ENCODE data around the gene MRPL44.

DNA sequence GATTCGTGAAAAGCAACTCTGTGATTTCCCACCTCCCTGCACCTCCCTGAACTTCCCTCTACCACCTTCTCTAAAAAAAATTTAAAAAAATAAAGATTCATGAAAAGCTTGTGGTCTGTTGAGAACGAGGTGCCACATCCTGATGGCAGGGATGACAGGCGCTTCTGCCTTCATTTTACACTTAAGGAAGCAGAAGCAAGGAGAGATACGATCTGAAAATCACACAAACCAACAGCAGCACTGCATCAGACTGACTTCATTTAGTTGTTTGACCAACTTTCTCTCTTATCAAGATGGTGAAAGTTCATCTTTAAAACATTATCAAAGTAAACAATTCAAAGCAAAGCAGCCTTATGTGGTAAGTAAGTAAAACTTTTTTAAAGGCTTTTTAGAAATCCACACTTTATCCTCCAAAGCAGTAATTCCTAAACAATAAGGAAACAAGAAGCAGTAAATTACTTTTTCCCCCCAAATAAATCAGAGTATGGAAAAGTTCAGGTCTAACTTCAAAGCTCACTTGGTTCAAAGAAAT lies 27.6 kb upstream of the MRPL44 start:
- TF ChIP-seq, protein P1, sequence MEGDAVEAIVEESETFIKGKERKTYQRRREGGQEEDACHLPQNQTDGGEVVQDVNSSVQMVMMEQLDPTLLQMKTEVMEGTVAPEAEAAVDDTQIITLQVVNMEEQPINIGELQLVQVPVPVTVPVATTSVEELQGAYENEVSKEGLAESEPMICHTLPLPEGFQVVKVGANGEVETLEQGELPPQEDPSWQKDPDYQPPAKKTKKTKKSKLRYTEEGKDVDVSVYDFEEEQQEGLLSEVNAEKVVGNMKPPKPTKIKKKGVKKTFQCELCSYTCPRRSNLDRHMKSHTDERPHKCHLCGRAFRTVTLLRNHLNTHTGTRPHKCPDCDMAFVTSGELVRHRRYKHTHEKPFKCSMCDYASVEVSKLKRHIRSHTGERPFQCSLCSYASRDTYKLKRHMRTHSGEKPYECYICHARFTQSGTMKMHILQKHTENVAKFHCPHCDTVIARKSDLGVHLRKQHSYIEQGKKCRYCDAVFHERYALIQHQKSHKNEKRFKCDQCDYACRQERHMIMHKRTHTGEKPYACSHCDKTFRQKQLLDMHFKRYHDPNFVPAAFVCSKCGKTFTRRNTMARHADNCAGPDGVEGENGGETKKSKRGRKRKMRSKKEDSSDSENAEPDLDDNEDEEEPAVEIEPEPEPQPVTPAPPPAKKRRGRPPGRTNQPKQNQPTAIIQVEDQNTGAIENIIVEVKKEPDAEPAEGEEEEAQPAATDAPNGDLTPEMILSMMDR (IDR thresholded peaks at IDR 0.05): no peak
- TF ChIP-seq POLR2AphosphoS5 (IDR thresholded peaks at IDR 0.05; ENCODE audit: insufficient read depth in 1 of 2, low read depth in 1 of 2): no peak
- no peak for TF ChIP-seq POLR2A (IDR thresholded peaks at IDR 0.05)

Data from vagina (tissue), 2 donors.